GM18508 (cell line): ENCODE results near the gene APBA2.

ENCODE experiments used
- ATAC-seq: cut with Tn5 transposase; IDR thresholded peaks from one replicate; pipeline ENCODE4 v1.9.1; 2021; ENCODE audit warnings: moderate number of reproducible peaks; ENCODE audit not compliant: insufficient read depth, unreplicated experiment

The APBA2 gene

DNA sequence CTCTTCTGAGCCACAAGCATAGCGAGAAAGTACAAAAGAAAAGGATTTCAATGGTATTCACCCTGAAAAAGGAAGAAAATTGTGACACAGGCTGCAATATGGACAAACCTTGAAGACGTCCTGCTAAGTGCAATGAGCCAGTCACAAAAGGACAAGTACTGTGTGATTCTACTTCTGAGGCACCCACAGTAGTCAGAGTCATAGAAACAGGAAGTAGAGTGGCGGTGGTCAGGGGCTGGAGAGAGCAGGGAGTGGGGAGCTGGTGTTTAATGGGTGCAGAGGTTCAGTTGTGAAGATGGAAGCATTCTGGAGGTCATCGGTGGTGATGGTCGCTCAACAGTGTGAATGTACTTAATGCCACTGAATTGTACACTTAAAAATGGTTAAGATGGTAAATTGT is 180.5 kb downstream of the APBA2 start:
- no peak for ATAC-seq

DNA sequence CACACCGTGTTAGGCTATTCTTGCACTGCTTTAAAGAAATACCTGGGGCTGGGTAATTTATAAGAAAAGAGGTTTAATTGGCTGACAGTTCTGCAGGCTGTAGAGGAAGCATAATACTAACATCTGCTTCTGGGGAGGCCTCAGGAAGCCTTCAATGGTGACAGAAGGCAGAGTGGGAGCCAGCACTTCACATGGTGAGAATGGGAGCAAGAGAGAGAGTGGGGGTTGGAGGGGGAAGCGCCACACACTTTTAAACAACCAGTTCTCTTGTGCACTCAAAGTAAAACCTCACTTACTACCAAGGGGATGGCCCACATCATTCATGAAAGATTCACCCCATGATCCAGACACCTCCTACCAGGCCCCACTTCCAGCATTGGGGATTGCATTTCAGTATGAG is 181.1 kb downstream of the APBA2 start:
- no peak for ATAC-seq

DNA sequence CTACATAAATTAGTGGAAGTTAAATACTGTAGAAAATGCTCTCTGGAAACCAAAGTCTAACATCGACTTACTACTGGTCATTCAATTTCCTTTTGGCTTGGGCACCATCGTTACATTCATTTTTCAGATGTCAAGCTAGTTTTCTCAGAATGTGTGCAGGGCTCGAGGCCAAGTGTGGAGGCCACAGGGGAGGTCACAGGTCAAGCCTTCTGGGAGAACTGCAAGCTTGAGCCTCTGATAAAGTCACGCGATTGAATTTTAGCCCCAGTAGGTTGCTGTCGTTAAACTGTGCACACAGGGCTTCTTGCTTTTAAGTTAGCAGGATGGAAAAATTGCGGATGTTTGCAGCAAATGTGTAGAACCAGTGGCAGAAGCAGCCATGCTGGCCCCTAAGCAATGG is 182.2 kb downstream of the APBA2 start:
- no peak for ATAC-seq

DNA sequence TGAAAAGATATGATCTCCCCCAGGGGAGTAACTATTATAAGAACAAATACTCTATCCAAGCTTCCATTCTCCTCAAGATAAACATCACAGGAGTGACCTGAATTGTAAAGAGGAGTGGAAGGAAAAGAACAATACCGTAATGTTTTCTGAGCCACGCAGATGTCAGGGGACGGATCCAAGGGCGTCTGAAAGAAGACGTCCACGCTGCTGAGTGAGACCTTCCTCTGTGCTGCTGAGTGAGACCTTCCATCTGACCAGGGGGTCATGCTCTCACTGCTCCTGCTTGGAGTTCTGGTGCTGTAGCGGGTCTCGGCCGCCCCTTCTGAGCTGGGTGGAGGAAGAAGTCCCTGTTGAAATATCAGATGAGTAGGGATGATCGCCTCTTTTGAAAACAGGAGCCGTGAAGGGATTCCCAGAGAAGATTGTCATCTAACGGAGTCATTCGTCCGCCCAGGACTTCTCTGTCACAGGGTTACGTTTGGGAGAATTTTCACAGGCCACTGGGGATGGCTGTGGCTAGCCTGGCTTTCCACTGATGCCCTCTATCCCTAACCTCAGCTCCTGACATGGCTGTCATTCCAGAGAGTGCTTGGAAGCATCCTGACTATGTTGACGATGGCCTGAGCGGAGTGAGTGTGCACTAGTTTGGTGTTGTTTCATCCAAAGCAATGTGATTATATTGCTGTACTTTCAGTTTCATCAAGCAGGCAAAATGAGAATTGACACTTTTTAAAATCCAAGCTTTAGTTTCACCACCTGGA is 184.9 kb downstream of the APBA2 start:
- no peak for ATAC-seq

DNA sequence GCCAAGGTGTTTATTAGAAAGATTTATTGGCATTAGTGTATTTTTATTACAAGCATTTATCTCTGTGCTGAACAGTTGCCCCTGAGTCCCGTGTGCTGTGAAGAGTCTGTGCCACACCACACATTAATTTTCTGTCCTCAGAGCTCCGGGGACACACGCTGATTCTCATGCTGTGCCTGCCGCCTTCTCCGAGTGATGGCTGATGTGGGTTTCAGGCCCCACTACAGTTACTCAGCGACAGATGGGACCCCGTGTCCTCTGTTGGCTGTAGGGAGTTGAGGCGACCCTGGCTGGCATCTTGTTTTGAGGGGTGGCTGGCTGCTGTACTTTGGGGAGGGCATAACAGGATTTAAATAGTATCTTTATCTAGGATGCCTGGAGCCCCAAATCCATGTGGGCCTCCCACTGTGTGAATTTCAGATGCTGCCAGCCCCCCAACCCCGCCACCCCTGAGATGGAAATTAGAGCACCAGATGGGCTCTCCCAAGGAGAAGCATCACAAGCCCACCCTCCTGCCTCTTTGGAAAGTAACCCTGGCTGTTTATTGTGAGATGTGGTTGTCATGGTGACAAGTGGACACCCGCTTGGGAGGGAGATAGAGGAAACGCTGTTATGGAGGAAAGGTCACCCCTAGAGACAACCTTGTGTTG is 185.6 kb downstream of the APBA2 start:
- ATAC-seq: no peak

DNA sequence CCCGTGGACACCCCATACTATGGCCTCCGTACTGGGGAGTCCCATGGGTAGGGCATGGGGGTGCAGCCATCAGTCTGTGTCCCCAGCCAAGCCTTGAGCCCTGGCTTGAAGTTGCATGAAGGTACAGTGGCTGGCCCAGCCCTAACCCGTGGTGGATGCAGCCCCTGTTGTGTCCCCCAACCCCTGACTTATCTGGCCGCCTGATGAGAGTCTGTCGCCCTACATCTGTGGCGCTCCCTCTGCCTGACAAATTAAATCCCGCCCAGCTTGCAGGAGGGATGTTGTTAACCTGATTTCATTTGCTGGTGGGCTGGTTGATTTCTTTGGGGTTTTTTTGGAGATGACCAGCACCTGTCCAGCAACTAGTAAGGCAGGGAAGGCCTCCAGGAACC is 186.1 kb downstream of the APBA2 start:
- ATAC-seq: no peak

DNA sequence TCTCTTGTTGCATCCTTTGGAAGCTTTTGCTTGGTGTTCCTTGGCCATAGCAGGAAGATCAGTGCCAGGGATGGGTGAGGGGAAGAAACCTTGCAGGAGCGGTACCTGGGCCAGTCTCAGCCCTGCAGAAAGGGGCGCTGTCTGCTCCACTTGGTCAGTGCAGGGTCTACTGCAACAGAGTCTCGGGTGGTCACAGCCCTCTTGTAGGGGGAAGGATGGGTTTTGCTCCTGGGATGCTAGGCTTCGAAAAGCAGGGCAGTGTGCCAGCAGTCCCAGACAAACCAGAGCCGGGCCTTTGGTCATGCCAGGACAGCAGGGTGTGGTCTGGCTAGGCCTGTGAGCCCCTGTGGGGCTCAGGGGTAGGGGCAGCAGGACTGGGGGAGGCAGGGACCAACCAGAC is 186.7 kb downstream of the APBA2 start:
- no peak for ATAC-seq

DNA sequence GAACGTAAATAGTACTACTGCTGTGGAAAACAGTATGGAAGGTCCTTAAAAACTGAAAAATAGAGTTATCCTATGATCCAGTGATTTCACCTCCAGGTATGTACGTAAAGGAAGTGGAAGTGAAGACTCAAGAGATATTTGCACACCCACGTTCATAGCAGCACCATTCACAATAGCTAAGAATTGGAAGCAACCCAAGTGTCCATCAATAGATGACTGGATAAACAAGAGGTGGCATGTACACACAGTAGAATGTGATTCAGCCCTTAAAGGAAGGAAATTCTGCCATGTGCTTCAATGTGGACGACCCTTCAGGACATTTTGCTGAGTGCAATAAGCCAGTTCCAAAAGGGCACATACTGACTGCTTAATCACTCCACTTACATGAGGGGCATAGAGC is 188.3 kb downstream of the APBA2 start:
- ATAC-seq: no peak

DNA sequence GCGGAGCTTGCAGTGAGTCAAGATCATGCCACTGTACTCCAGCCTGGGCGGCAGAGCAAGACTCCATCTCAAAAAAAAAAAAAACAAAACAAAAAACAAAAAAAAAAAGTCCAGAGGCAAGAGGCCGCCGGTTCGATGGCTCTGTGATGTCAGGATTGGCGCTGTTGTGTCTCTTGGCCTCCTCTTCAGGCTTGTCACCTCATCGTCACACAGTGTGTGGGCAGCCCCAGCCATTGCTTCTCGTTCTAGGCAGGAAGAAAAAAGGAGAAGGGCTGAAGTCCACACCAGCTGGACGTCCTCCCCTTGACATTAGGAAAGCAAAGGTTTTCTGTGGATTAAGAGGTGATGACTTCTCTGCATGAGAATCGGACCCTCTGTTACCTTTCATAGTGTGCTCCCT is 192.8 kb downstream of the APBA2 start:
- no peak for ATAC-seq

DNA sequence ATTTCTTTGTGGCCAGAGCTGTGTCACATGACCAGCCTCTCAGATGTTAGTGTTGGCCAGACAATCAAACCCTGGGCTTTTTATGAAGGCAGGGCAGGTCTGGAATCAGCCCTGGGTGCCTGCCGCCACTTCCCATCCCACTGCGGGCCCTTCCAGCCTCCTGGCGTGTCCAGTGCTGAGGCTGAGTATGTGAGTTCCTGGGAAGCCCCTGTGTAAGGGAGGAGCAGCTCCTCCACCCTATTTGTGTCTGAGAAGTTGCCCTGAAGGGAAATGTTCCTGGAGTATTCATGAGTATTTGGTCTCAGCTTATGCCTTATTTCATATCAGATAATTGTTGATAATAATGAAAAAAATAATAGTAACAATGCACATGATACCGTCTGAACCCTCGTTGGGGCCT is 193.7 kb downstream of the APBA2 start:
- ATAC-seq: no peak

DNA sequence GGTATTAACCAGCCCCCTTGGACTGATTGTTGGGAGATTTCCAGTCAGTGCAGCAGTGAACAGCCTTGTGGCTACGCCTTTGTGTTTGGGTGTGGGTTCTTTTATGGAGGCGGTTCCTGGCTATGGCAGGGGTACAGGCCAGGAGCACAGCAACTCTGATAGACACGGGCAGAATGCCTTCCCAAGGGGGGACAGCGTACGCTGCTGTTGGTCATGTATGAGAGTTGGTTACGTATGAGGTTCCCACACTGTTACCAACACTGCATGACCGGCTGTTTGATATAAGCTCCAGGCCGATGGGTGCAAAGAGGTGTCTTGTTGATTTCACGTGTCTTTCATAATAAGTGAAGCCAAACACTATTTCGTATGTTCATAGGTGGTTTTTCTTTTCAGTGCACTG is 196.0 kb downstream of the APBA2 start:
- no peak for ATAC-seq

DNA sequence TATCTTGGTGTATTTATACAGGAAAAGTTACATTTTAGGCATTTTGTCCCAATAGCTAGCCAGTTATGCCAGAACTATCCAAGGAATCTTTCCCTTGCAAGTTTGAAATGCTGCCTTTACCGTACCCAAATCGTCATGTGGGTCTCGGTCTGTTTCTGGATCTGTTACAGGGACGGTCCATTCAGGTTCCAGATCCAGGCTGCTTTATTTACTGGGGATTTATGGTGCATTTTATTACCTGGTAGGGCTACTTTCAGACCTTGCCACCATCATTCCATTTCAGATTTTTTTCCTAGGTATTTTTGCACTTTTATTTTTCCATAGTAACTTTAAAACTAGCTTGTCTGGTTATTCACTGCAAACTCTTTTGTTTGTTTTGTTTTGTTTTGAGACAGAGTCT is 197.4 kb downstream of the APBA2 start:
- no peak for ATAC-seq

DNA sequence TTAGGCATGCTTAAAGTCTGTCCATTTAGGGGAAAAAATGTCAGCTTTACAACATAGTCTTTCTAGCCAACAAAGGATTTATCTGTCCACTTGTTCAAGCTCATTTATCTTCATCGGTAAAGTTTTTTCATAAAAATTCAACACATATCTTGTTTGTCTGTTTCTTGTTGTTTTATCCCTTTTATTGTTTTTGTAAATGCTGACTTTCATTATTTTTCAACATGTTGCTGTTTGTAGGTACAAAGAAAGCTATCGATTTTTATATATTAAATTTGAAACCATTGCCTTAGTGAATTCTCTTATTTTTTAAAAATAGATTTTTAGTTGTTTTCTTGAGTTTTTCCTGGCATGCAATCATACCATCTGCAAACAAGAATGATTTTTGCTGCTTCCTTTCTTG is 198.1 kb downstream of the APBA2 start:
- no peak for ATAC-seq

DNA sequence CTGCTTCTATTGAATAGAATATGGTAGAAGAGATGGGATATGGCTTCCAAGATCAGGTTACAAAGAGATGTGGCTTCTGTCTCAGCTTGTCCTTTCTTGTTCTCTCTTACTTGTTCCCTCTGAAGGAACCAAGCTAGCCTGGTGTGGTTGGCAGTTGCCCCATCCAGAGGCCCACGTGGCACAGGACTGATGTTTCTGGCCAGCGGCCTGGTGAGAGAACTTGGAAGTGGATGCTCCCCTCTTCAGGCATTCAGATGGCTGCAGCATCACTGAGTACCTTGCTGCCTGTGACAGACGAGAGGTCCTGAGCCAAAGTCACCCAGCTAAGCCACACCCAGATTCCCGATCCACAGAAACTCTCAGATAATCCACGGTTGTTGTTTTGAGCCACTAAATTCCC is 200.2 kb downstream of the APBA2 start:
- no peak for ATAC-seq

DNA sequence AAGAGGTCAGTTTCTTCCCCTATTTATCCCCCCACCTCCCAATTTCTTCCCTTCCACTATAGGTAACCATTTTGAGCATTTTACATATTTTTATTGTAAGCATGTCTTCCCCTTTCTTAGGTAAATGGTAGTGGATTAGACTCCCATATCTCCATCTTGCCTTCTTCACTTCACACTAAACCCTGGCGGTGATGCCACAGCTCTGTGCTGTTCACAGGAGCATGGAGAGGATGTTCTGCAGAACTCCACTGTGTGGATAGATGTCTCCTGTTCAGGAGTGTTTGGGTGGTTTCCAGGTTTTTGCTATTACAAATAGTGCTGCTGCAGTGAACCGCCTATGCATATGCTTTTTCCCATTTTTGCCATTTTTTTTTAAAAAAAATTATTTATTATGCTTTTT is 201.1 kb downstream of the APBA2 start:
- ATAC-seq: no peak

DNA sequence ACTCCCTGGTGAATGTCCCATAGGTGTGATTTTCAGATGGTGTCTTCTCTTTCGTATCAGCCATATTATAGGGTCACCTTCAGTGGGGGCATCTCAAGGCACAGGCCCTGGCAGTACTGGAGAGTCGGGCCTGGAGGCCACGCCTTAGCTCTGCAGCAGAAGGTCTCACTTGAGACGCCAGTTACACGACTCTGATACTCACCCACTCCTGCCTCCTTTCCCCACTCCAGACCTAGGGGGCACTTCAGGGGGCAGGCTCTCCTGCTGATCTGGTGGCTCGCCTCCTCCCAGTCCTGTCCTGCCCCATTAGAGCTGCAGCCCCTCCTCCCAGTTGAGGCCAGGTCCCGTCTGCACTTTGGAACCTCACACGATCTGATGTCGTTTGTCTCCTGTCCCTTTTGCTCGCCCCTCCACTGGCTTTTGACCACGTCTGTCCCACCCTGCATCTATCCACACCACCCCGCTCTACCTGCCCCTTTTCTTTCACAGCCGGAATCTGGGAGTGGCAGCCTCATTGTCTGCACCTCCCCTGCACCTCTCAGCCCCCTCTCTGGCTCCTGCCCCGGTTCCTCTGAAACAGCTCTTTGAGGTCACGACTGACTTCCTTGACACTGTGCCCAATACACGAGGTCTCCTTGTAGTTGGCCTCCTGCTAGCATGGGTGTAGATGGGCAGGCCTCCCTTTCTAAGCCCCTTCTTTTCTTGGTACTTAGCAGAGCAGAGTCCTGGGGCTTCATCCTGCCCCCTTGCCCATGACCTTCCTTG is 201.9 kb downstream of the APBA2 start:
- no peak for ATAC-seq

DNA sequence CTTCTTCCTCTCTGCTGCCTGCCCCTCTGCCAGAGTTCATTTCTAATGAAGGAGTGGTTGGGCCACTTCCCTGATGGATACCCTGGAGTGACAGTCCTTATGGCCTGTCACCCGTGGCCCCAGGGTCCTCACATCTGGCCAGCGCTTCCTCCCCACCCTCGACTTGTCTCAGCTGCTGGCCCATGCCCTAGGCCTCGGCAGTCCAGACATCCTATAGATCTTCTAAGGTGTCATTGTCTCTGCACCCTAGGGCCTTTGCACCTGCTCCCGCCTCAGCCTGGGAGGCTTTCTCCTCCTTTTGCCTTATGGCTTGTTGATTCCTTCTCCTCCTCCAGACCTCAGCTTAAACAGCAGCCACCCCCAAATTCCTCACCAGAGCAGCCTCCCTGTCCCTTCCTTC is 202.9 kb downstream of the APBA2 start:
- no peak for ATAC-seq

DNA sequence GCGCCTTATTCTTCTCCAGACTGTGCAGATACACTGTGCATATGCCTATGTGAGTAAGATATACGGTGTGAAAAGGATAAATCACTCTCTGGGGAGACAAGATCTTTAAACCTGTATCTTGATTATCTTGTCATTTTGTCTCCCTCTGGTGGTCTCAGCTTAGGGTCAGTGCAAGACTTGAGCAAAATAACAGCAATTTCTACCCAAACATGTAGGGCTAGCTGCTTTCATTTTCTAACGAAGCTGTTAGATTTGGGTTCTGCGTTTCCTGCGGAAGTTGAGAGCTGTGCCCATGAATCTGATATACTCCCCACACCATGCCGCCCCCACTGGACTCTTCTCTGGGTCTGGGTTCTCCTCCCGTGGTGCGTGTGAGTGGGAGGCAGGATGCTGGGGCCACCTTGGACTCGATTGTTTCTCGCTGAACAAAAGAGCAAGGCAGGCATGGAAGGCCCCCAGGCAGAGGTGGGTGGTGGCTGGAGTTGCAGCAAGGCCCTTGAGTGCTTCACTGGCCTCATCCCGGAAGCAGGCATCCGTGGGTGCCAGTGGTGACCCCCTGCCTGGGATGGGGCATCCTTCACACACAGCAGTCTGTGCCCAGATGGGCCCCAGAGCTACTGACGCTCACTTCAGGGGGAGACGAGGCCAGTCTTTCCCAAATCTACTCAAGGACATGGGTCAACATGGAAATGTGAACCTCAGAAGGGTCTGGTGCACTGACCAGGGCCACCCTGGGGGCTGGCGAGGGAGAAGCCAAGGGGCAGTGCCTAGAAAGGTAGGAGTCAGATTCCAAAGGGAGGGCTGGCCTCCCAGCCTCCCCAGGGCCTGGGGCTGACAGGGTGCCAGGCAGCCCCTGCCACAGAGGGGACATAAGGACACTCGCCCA is 204.2 kb downstream of the APBA2 start:
- ATAC-seq: no peak

DNA sequence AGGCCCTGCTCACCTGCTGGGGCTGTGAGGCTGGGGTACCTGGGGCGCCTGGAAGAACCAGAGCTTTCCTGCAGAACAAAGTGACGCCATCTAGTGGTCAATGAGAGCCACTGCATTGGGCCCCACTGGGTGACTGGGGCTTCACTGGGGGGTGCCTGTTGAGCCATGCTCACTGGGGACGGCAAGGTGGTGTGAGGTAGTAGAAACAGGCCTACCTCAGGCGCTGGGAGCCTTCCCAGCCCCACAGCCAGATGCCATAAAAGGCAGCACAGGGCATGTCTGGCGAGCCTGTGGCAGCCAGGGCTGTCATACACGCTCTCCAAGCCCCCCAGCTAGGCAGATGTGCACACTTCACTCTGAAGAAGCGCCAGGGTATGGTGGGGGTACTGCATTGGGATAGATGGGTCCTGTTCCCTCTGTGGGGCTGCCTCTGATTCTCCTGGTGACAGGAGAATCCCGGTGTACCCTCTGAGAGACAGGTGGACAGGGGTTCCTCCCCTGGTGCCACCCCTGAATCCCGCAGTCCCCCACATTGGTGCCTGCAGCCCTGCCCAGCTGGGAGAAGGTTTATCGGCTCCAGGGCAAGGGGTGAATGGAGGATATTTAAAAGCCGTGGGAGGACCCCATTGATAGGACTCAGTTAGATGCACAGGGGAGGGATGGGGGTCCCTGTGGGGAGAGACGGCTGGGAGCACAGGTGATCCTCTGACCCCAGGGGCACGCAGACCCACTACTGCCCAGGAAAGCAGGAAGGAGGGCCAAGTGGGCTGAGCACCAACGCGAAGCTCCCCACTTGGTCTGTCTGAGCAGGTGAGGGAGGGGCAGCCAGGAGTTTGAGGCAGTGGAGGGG is 205.1 kb downstream of the APBA2 start:
- no peak for ATAC-seq

DNA sequence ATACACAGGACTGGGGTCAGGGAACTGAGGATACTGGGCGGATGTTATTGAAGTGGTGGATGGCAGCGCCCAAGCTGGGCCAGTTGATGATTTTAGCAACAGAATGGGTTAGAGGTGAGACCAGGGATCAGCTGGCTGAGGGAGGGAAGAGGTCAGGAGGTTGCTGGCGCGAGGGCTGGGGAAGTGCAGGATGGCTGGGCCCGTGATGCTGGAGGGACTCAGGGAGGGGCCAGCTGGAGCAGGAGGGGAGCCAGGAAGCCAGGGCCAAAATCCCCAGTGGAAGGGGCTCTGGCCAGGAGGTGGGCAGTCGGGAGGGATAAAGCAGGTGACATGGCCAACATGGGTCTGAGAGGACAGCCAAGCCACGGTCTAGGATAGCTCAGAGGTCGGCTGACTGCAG is 205.9 kb downstream of the APBA2 start:
- ATAC-seq: no peak
